Measurements from ENCODE around the gene NGLY1. TPM values are rescaled to one million over a fixed set of nuclear protein-coding genes. Genes with fewer than 3 reads are reported as not detected.

Gene NGLY1
- 10 to 100 TPM; 29.8 to 53.3 (median 41.0) TPM for total RNA-seq

GRCh38 chr3:25782938-25783660 lies at the start of gene NGLY1:
Gene NGLY1 (minus strand): TSS chr3:25783443. CDS start chr3:25783390, 53 bp downstream.
- intact Hi-C loops (cut with DNase I; ENCODE audit: low total_unique reads), result no loop called here
- peak; percentile 71 to 82 for DNase-seq (ENCODE audit: low spot score in 2 of 2)
- TF ChIP-seq CTCF (IDR thresholded peaks at IDR 0.05), result no peak
- TF ChIP-seq POLR2AphosphoS5 (IDR thresholded peaks at IDR 0.05), result peak; percentile 42 to 63 (median 48)
- TF ChIP-seq POLR2A (IDR thresholded peaks at IDR 0.05), result peak; percentile 19
- Histone ChIP-seq H3K27ac (peak within 1 kb of the TSS; percentile 91 to 94), H3K4me3 (peak within 1 kb of the TSS; percentile 73 to 93 (median 80)), H3K27me3 (no peaks in the 10 kb centered on the region), H3K36me3 (no peaks in the 10 kb centered on the region), H3K9me3 (no peaks in the 10 kb centered on the region), H3K4me1 (peaks cover 0 to 4% of the 10 kb centered on the region in 2 donors)

GRCh38 chr3:25831578-25831977 lies 48.3 kb upstream of the NGLY1 start:
- Histone ChIP-seq H3K4me1 (no peaks in the 10 kb centered on the region), H3K36me3 (no peaks in the 10 kb centered on the region), H3K27me3 (no peaks in the 10 kb centered on the region), H3K9me3 (peaks cover 0 to 6% of the 10 kb centered on the region in 2 donors), H3K27ac (no peak overlapping the region), H3K4me3 (no peak overlapping the region)
- intact Hi-C loops (cut with DNase I; ENCODE audit: low total_unique reads), result loop anchor here (10.0 kb wide), 1 partner anchor 1853 kb away; no protein-coding TSS in a partner anchor
- no peak for DNase-seq (ENCODE audit: low spot score in 2 of 2)
- no peak for TF ChIP-seq POLR2A (IDR thresholded peaks at IDR 0.05)
- TF ChIP-seq CTCF (IDR thresholded peaks at IDR 0.05), result no peak
- no peak for TF ChIP-seq POLR2AphosphoS5 (IDR thresholded peaks at IDR 0.05)

GRCh38 chr3:25830373-25831280 lies 47.4 kb upstream of the NGLY1 start:
- DNase-seq (ENCODE audit: low spot score in 2 of 2), result no peak
- no peak overlapping the region for H3K27ac ChIP-seq
- intact Hi-C loops (cut with DNase I; ENCODE audit: low total_unique reads), result loop anchor here (10.0 kb wide), 1 partner anchor 1854 kb away; no protein-coding TSS in a partner anchor
- no peaks in the 10 kb centered on the region for H3K4me1 ChIP-seq
- H3K4me3 ChIP-seq, result no peak overlapping the region
- peaks cover 0 to 6% of the 10 kb centered on the region in 2 donors for H3K9me3 ChIP-seq
- H3K36me3 ChIP-seq, result no peaks in the 10 kb centered on the region
- no peak for TF ChIP-seq POLR2A (IDR thresholded peaks at IDR 0.05)
- TF ChIP-seq POLR2AphosphoS5 (IDR thresholded peaks at IDR 0.05), result no peak
- TF ChIP-seq CTCF (IDR thresholded peaks at IDR 0.05), result no peak
- no peaks in the 10 kb centered on the region for H3K27me3 ChIP-seq

- intact Hi-C loops (cut with DNase I; ENCODE audit: low total_unique reads), result no loop called here
- no peaks in the 10 kb centered on the region for H3K36me3 ChIP-seq
- DNase-seq (ENCODE audit: low spot score in 2 of 2), result no peak
- TF ChIP-seq CTCF (IDR thresholded peaks at IDR 0.05) (no peak), POLR2A (IDR thresholded peaks at IDR 0.05) (no peak), POLR2AphosphoS5 (IDR thresholded peaks at IDR 0.05) (no peak)
- H3K4me3 ChIP-seq, result no peak overlapping the region
- peaks cover 0 to 6% of the 10 kb centered on the region in 2 donors for H3K9me3 ChIP-seq
- H3K4me1 ChIP-seq, result no peaks in the 10 kb centered on the region
- no peaks in the 10 kb centered on the region for H3K27me3 ChIP-seq
- H3K27ac ChIP-seq, result no peak overlapping the region
These were observed 43.3 kb upstream of the NGLY1 start for GRCh38 chr3:25826510-25826909.
